Skin epidermis (tissue), 12 donors: Measurements from ENCODE around the gene DEFB121.
"Not testable (repeated sequence)": the region's sequence is repeated elsewhere in the genome, so short reads cannot be mapped to it uniquely, and the experiment has no call there.

Experiments
- H3K27ac ChIP-seq, 21 experiments: fragments of 200-600 bp; sonication (generic) in 11 of 21; one replicate each; pipeline ENCODE4 v1.5.0; 2020; ENCODE audit warnings: mild to moderate bottlenecking in 3 of 21, inconsistent platforms in 2 of 21, moderate library complexity in 2 of 21
- H3K4me3 ChIP-seq, 7 experiments: fragments of 200-600 bp; sonication (generic) in 2 of 7; one replicate each; pipeline ENCODE4 v1.5.0; 2020; ENCODE audit warnings: inconsistent platforms in 2 of 7, mild to moderate bottlenecking in 2 of 7, moderate library complexity in 1 of 7

The DEFB121 gene, protein sequence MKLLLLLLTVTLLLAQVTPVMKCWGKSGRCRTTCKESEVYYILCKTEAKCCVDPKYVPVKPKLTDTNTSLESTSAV

GRCh38 chr20:31406115-31406514 is at the start of gene DEFB121:
TSS of gene DEFB121 (minus strand) at chr20:31406215. CDS start at chr20:31406152, 63 bp downstream.
- Histone ChIP-seq H3K4me3 (no peak within 1 kb of the TSS), H3K27ac (no peak within 1 kb of the TSS)

- Histone ChIP-seq H3K4me3 (no peak overlapping the region), H3K27ac (no peak overlapping the region)
Observed at GRCh38 chr20:31454361-31454760, 48.3 kb upstream of the DEFB121 start.

- H3K27ac ChIP-seq = no peak overlapping the region
- H3K4me3 ChIP-seq = no peak overlapping the region
Observed at GRCh38 chr20:31452575-31452974, 46.6 kb upstream of the DEFB121 start.

DNA sequence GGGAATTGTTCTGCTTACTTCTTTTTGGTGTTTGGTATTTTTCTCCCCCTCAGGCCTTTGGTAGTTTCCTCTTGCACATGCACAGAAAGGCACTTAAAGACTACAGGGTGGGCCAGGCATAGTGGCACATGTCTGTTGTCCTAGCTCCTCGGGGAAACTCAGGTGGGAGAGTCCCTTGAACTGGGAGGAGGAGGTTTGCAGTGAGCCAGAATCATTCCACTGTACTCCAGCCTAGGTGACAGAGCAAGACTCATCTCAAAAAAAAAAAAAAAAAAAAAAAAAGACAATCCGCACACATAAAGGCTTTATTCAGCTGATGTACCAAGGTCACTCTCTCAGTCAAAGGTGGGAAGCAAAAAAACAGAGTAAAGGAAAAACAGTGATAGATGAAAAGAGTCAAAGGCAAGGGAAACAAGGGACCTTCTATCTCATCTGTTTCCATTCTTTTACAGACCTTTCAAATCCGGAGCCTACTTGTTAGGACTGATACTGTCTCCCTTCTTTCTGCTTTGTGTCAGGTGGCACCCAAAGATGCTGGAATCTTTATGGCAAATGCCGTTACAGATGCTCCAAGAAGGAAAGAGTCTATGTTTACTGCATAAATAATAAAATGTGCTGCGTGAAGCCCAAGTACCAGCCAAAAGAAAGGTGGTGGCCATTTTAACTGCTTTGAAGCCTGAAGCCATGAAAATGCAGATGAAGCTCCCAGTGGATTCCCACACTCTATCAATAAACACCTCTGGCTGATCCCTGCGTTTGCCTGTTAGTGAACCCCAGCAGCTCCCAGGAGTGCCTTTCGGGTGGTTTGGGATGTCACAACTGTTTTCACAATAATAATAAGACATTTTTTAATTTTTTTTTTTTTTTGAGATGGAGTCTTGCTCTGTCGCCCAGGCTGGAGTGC is 43.7 kb upstream of the DEFB121 start:
- H3K4me3 ChIP-seq = no peak overlapping the region
- no peak overlapping the region for H3K27ac ChIP-seq

DNA sequence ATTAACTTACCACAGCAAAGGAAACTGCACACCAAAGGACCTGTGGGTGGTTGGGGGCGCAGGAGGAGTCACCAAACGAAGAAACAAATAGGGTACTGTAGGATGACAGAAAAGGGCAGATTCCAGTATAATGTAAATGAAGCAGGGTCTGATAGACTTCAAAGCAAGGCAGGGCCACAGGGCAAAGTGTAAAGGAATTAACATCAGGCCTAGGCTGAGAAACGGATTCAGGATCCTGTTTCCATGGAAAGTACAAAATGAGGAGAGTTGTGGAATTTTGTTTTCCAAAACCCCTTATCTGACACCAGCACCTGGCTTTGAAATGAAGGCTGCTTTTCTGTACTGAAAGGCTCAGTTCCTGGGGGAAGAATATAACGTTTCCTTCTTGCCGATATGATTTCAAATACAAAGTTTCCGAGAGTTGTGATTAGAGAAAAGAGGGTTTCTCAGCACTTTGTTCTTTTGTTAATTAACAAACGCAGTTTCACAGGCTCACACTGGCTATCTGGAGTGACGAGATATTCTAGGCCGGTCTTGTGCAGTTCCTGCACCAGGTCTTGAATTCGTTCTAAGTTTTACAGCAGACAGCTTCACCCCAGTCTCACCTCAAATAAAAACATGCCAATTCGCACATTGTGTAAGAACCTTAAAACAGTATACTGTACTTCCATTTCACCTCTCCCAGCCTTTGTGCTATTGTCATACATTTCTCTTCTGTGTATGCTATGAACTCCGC is 40.2 kb upstream of the DEFB121 start:
- Histone ChIP-seq H3K27ac (no peak overlapping the region), H3K4me3 (no peak overlapping the region)

DNA sequence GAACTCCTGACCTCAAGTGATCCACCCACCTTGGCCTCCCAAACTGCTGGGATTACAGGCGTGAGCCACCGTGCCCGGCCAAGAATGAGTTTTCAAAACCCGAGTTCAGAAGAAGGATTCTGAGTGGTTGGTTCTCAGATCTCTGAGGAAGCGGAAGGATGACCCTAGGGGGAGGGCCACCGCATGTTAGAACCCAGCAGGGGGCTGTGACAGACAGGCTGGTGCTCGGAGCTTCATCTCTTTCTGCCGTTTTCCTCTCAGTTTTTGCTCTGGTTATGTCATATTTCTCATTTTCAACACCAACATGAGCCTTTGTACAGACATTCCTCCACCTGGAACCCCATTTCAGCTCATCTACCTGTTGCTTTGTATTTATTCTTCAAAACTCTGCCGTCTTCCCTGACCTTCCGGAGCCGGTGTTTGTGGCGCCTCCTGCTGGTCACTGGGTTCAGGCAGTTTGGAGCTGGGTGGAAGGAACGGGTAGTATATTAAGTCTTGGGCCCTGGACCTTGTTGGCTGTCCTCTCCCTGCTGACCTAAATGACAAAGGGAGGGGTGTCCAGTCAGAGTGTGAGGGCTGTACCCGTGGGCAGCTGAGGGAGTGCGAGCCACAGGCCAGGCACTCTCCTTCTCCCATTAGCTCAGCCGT is 34.1 kb upstream of the DEFB121 start, which contains the start of gene DEFB123:
DEFB123 (plus strand) TSS at position 621 of the 648 bp plus-strand sequence. CDS start 67 bp downstream, outside the sequence.
- no peak within 1 kb of the TSS for H3K27ac ChIP-seq
- no peak within 1 kb of the TSS for H3K4me3 ChIP-seq

DNA sequence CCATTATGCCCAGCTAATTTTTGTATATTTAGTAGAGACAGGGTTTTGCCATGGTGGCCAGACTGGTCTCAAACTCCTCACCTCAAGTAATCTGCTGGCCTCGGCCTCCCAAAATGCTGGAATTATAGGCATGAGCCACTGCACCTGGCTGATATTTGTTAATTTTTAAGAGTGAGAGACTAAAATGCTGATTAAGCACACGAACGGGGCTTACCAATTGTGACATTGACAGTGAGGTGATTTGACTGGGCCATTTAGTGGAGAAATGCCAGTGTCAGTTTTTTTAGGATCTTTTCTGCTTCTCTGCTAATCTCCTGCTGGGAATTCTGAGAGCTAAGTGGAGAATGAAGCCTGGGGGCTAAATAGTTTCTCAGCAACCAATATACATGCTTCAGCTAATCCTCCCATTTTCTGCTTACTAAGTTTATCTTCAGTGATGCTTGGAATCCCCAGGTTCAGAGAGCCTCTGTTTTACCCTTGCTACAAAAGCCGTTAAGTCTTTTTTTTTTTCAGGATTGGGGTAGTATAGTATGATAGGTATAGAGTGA is 24.6 kb upstream of the DEFB121 start:
- Histone ChIP-seq H3K27ac (no peak overlapping the region), H3K4me3 (no peak overlapping the region)

DNA sequence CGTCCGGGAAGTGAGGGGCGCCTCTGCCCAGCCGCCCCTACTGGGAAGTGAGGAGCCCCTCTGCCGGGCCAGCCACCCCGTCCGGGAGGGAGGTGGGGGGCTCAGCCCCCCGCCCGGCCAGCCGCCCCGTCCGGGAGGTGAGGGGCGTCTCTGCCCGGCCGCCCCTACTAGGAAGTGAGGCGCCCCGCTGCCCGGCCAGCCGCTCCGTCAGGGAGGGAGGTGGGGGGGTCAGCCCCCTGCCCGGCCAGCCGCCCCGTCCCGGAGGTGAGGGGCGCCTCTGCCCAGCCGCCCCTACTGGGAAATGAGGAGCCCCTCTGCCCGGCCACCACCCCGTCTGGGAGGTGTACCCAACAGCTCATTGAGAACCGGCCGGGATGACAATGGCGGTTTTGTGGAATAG is 21.6 kb upstream of the DEFB121 start:
- not testable (repeated sequence) for H3K4me3 ChIP-seq, H3K27ac ChIP-seq

DNA sequence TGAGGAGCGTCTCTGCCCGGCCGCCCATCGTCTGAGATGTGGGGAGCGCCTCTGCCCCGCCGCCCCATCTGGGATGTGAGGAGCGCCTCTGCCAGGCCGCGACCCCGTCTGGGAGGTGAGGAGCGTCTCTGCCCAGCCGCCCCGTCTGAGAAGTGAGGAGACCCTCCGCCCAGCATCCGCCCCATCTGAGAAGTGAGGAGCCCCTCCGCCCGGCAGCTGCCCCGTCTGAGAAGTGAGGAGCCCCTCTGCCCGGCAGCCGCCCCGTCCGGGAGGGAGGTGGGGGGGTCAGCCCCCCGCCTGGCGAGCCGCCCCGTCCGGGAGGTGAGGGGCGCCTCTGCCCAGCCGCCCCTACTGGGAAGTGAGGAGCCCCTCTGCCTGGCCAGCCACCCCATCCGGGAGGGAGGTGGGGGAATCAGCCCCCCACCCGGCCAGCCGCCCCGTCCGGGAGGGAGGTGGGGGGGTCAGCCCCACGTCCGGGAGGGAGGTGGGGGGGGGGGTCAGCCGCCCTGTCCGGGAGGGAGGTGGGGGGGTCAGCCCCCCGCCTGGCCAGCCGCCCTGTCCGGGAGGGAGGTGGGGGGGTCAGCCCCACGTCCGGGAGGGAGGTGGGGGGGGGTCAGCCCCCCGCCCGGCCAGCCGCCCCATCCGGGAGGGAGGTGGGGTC is 21.0 kb upstream of the DEFB121 start:
- not testable (repeated sequence) for H3K4me3 ChIP-seq, H3K27ac ChIP-seq

GRCh38 chr20:31425797-31426196 is 19.8 kb upstream of the DEFB121 start:
- H3K4me3 ChIP-seq = no peak overlapping the region
- H3K27ac ChIP-seq = no peak overlapping the region

- Histone ChIP-seq H3K4me3 (no peak overlapping the region), H3K27ac (no peak overlapping the region)
Observed at GRCh38 chr20:31418307-31418706, 12.3 kb upstream of the DEFB121 start.

GRCh38 chr20:31415653-31416052 is 9.6 kb upstream of the DEFB121 start:
- no peak overlapping the region for H3K27ac ChIP-seq

DNA sequence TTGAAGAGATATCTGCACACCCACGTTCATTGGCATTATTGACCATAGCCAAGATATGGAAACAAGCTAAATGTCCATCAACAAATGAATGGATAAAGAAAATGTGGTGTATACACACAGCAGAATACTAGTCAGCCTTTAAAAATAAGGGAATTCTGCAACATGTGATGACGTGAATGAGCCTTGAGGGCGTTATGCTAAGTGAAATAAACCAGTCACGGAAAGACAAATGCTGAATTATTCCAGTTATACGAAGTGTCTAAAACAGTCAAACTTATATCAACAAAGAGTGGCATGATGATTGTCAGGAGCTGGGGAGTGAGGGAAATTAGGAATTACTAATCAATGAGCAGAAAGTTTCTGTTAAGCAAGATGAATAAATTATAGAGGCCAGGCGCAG is 8.4 kb upstream of the DEFB121 start:
- H3K4me3 ChIP-seq = no peak overlapping the region
- no peak overlapping the region for H3K27ac ChIP-seq

More at GRCh38 chr20:31415653-31416052, 9.6 kb upstream of the DEFB121 start:
- H3K4me3 ChIP-seq = no peak overlapping the region

DNA sequence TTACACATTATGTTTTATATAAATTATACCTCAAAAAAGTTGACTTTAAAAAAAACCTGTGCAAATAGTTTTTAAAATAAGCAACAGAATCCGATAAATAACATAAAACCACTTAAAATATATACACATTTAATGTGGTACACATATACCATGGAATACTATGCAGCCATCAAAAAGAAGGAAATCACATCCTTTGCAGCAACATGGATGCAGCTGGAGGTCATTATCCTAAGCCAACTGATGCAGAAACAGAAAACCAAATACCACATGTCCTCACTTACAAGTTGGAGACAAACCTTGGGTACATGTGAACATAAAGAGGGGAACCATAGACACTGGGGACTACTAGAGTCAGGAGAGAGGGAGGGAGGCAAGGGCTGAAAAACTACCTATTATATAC is 4.0 kb upstream of the DEFB121 start:
- H3K27ac ChIP-seq = no peak overlapping the region
- no peak overlapping the region for H3K4me3 ChIP-seq

- Histone ChIP-seq H3K4me3 (no peak overlapping the region), H3K27ac (no peak overlapping the region)
Observed at GRCh38 chr20:31403886-31404285, 2.1 kb downstream of the DEFB121 start.

DNA sequence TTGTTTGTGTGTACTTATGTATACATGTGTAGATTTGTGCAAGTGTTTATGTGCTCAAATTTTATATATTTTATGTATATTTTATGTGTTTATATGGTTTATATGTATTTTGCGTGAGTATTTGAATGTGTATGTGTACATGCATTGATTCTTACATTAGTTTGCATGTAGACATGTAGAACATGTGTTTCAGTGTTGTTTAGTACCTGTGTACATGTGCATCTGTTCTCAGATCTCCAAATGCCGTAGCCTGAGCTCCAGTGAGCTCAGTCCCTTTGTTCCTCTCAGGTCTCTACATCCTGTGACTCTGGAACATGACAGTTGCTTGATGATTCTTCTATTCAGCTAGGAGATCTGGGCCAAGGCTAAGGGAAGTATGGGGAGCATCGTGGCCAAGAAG is 11.1 kb downstream of the DEFB121 start:
- H3K27ac ChIP-seq = no peak overlapping the region
- no peak overlapping the region for H3K4me3 ChIP-seq

- no peak overlapping the region for H3K27ac ChIP-seq
- no peak overlapping the region for H3K4me3 ChIP-seq
Observed at GRCh38 chr20:31392836-31393235, 13.2 kb downstream of the DEFB121 start.

GRCh38 chr20:31390490-31390889 is 15.5 kb downstream of the DEFB121 start, which contains the start of gene DEFB119:
TSS of gene DEFB119 (minus strand) at chr20:31390590. CDS start at chr20:31390483, 107 bp downstream.
- Histone ChIP-seq H3K27ac (no peak within 1 kb of the TSS), H3K4me3 (no peak within 1 kb of the TSS)

DNA sequence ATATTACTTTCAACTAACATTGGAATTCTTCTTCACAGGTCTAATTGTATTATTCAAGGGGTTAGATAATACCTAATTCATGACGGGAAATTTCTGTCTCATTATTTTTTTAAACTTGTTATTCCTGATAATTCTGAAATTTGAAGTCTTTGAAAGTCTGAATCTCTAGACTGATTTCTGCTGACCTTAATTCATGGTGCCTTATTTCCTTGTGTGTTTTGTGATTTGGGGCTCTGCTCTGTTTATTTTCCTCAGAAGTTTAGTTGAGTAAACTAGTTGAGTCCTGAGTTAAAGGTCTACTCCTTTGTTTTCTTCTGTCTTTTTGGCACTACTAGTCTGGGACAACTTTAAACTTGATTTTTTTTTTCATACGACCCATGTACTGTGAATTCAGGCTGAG is 31.7 kb downstream of the DEFB121 start:
- Histone ChIP-seq H3K4me3 (no peak overlapping the region), H3K27ac (no peak overlapping the region)
